Measurements from ENCODE around the gene NAA10.

Gene NAA10

DNA sequence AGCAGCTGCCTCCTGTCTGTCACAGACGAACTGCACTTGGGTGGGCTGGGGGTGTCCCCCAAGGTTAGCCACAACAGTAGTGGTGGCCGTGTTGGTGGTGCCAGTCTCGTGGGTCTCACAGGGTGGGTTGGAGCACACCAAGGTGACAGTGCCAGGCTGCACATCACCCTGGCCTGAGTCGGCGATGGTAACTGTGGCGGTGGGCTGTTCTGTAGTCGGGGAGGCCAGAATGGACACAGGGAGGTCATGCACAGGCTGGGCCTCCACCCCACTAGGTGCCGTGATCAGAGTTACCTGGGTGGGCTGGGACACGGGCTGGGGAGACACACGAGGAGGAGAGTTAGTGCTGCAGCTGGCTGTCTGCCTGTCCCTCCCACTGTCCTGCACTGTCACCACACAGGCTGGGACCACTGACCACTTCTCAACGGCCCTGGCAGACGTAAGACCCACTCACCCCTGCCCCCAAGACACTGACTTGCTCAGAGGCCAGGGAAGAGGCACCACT lies 20.4 kb upstream of the NAA10 start:
- in situ Hi-C loops (cut with MboI; ENCODE audit: low sequenced_read_pairs, unreplicated experiment): no loop called here
- TF ChIP-seq CTCF (IDR thresholded peaks at IDR 0.05; ENCODE audit: borderline replicate concordance, control extremely low read depth, extremely low read depth, insufficient read depth, missing control alignments): no peak
- DNase-seq (ENCODE audit: low spot score): no peak

DNA sequence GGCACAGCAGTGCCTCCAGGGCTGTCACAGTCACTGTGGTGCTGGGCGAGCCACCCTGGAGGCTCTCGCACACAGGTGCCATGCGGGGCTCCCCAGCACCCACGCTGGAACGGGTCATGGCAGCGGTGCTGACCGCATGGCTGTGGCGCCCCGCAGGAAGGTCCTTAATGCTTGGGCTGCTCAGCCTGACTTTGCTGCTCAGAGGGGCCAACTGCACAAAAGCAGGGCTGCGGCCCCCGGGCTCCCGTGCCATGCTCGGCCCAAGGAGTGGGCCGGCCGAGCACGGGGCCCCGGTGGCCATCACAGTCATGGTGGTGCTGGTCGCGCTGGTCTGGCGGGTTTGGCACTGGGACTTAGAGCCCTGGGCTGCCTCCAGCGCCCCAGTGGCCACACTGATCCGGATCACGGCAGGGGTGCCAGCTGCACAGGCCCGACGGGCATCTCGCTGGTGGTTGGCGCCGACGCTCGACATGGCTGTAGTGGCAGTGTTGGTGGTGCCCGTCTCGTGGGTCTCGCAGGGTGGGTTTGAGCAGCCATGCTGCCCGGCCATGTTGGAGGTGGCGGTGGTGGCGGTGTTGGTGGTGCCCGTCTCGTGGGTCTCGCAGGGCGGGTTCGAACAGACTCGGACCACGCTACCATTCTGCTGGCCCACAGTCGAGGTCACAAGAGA lies 19.9 kb upstream of the NAA10 start:
- in situ Hi-C loops (cut with MboI; ENCODE audit: low sequenced_read_pairs, unreplicated experiment): no loop called here
- no peak for TF ChIP-seq CTCF (IDR thresholded peaks at IDR 0.05; ENCODE audit: borderline replicate concordance, control extremely low read depth, extremely low read depth, insufficient read depth, missing control alignments)
- no peak for DNase-seq (ENCODE audit: low spot score)

GRCh38 chrX:153953892-153954557 lies 19.2 kb upstream of the NAA10 start:
- TF ChIP-seq CTCF (IDR thresholded peaks at IDR 0.05; ENCODE audit: borderline replicate concordance, control extremely low read depth, extremely low read depth, insufficient read depth, missing control alignments): no peak
- no peak for DNase-seq (ENCODE audit: low spot score)
- in situ Hi-C loops (cut with MboI; ENCODE audit: low sequenced_read_pairs, unreplicated experiment): no loop called here

GRCh38 chrX:153953342-153953830 lies 18.5 kb upstream of the NAA10 start:
- in situ Hi-C loops (cut with MboI; ENCODE audit: low sequenced_read_pairs, unreplicated experiment): no loop called here
- peak; percentile 88 for DNase-seq (ENCODE audit: low spot score)

DNA sequence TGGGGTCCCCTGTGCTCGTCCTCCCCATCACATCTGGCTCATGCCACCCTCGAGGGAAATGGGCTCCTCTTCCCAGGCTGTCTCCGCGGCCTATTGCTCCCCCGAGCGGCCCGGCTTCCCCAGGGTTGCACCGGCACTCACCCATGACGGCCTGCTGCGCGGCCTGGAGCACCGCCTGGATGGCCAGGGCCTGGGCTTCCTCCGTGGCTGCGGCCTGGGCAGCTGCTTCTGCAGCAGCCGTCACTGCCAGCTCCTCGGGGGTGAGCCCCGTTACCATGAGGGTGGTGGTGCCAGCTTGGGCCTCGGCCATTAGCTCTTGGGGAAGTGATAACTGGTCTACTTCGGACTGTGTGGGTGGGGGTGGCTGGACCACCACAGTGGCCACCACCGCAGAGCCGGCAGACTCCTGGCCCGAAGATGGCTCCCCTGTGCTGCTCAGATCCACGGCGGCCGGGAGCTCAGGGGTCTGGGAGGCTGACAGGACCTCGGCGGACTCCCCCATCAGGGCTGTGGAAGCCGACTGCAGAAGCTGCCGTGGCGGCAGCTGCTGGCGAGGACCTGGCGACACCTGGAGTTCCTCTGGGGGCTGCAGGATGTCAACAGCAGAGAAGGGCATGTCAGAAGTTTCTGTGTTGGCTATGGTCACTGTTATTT lies 17.7 kb upstream of the NAA10 start:
- DNase-seq (ENCODE audit: low spot score): no peak
- no peak for TF ChIP-seq CTCF (IDR thresholded peaks at IDR 0.05; ENCODE audit: borderline replicate concordance, control extremely low read depth, extremely low read depth, insufficient read depth, missing control alignments)
- in situ Hi-C loops (cut with MboI; ENCODE audit: low sequenced_read_pairs, unreplicated experiment): no loop called here

More at GRCh38 chrX:153953342-153953830, 18.5 kb upstream of the NAA10 start:
- TF ChIP-seq CTCF (IDR thresholded peaks at IDR 0.05; ENCODE audit: borderline replicate concordance, control extremely low read depth, extremely low read depth, insufficient read depth, missing control alignments): peak; percentile 95

DNA sequence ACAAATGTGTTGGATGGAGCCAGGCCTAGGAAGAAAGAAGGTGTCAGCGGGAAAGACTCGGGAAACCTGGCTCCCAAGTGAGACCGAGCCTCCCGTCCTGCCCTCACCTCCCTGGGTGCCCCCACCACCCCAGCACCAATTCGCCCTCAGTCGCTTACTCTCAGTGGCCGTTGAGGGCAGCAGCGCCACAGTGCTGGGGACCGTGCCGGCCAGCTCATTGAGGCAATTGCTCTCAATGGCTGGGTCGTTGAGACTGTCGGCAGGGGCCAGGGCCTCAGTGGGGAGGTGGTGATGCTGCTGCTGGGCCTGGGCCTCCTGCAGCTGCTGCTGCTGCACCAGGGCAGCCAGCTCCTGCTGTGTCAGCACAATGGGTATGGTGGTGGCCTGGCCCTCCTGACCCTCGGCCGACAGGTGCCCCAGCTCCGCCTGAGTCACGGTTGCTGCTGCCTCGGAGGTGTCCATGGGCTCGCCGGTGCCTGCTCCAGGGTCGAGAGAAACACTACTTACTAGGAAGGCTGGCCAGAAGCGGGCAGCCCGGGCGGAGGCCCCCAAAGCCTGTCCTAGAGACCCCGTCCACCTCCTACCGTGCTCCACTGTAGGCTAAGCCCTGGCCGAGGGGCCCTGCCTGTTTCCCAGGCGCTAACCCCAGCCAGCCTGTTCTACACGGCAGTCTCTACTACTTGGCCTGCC lies 17.0 kb upstream of the NAA10 start:
- no peak for TF ChIP-seq CTCF (IDR thresholded peaks at IDR 0.05; ENCODE audit: borderline replicate concordance, control extremely low read depth, extremely low read depth, insufficient read depth, missing control alignments)
- in situ Hi-C loops (cut with MboI; ENCODE audit: low sequenced_read_pairs, unreplicated experiment): no loop called here

More for the DNA sequence above, 17.0 kb upstream of the NAA10 start:
- no peak for DNase-seq (ENCODE audit: low spot score)

Measured in GM13976 (cell line).